Activated CD8-positive, alpha-beta memory T cell treated with anti-CD3 and anti-CD28 coated beads, Interleukin-2, amount 50 U/mL, for 1 hour (primary cell): ENCODE data around the gene GMEB2.

Source experiments
- DNase-seq: peaks from one replicate; pipeline ENCODE4 v3.0.0-alpha.2; 2020; ENCODE audit errors: extremely low read depth

Gene GMEB2

GRCh38 chr20:63589261-63590217 lies 37.4 kb downstream of the GMEB2 start:
- DNase-seq: no peak

GRCh38 chr20:63588641-63589041 lies 38.3 kb downstream of the GMEB2 start:
- no peak for DNase-seq

- DNase-seq: no peak
Observed at GRCh38 chr20:63587776-63588591, 38.9 kb downstream of the GMEB2 start.

GRCh38 chr20:63587256-63587655 lies 39.6 kb downstream of the GMEB2 start:
- DNase-seq: no peak

GRCh38 chr20:63586797-63587196 lies 40.1 kb downstream of the GMEB2 start:
- no peak for DNase-seq

GRCh38 chr20:63585616-63586565 lies 41.0 kb downstream of the GMEB2 start:
- DNase-seq: no peak

GRCh38 chr20:63582382-63583063 lies 44.4 kb downstream of the GMEB2 start:
- no peak for DNase-seq

GRCh38 chr20:63580796-63581461 lies 46.0 kb downstream of the GMEB2 start:
- peak; percentile 58 for DNase-seq

- no peak for DNase-seq
Observed at GRCh38 chr20:63579017-63579694, 47.7 kb downstream of the GMEB2 start.

- no peak for DNase-seq
Observed at GRCh38 chr20:63578224-63579016, 48.5 kb downstream of the GMEB2 start.

GRCh38 chr20:63577317-63577894 lies 49.5 kb downstream of the GMEB2 start:
- no peak for DNase-seq

GRCh38 chr20:63576311-63576710 lies 50.6 kb downstream of the GMEB2 start:
- no peak for DNase-seq

GRCh38 chr20:63574829-63575743 lies 51.8 kb downstream of the GMEB2 start:
- DNase-seq: no peak

- DNase-seq: peak; percentile 29
Observed at GRCh38 chr20:63574156-63574828, 52.6 kb downstream of the GMEB2 start, which contains the start of gene HELZ2. HELZ2 (minus strand) TSS chr20:63574239; CDS start chr20:63572385, 1,854 bp downstream.

- DNase-seq: no peak
Observed at GRCh38 chr20:63573647-63574131, 53.2 kb downstream of the GMEB2 start.

- DNase-seq: no peak
Observed at GRCh38 chr20:63572788-63573646, 53.9 kb downstream of the GMEB2 start.
